ENCODE measurements around the gene UBE2QL1. TPM values are rescaled to one million over a fixed set of nuclear protein-coding genes. Genes with fewer than 3 reads are reported as not detected.

The UBE2QL1 gene
- total RNA-seq, 3 donors from 2014 or later, result 0.44 to 1.8 (median 1.6) TPM

GRCh38 chr5:6543346-6543730 is 94.7 kb downstream of the UBE2QL1 start:
- TF ChIP-seq POLR2A (IDR thresholded peaks at IDR 0.05) (no peak), POLR2AphosphoS5 (IDR thresholded peaks at IDR 0.05) (no peak), CTCF (IDR thresholded peaks at IDR 0.05) (no peak)

GRCh38 chr5:6543830-6544560 is 95.3 kb downstream of the UBE2QL1 start:
- intact Hi-C loops (cut with DNase I; ENCODE audit: low total_unique reads), result no loop called here
- DNase-seq (ENCODE audit: low spot score in 2 of 2), result no peak
- H3K4me3 ChIP-seq, result no peak overlapping the region
- no peaks in the 10 kb centered on the region for H3K36me3 ChIP-seq
- H3K4me1 ChIP-seq, result no peaks in the 10 kb centered on the region
- TF ChIP-seq POLR2AphosphoS5 (IDR thresholded peaks at IDR 0.05) (no peak), CTCF (IDR thresholded peaks at IDR 0.05) (no peak), POLR2A (IDR thresholded peaks at IDR 0.05) (no peak)
- H3K27me3 ChIP-seq, result no peaks in the 10 kb centered on the region
- H3K27ac ChIP-seq, result no peak overlapping the region
- H3K9me3 ChIP-seq, result no peaks in the 10 kb centered on the region

More at GRCh38 chr5:6543346-6543730, 94.7 kb downstream of the UBE2QL1 start:
- H3K27me3 ChIP-seq, result no peaks in the 10 kb centered on the region
- DNase-seq (ENCODE audit: low spot score in 2 of 2), result no peak
- intact Hi-C loops (cut with DNase I; ENCODE audit: low total_unique reads), result no loop called here
- no peak overlapping the region for H3K4me3 ChIP-seq
- H3K9me3 ChIP-seq, result no peaks in the 10 kb centered on the region
- no peaks in the 10 kb centered on the region for H3K4me1 ChIP-seq
- no peak overlapping the region for H3K27ac ChIP-seq
- H3K36me3 ChIP-seq, result no peaks in the 10 kb centered on the region

Other genes with a start within 250 kb of the UBE2QL1 start
- gene MED10, start 70.3 kb upstream of the UBE2QL1 start, total RNA-seq, result 10 to 100 TPM; 25.6 to 29.9 (median 25.9) TPM
- gene NSUN2, start 184.2 kb downstream of the UBE2QL1 start, total RNA-seq, result 10 to 100 TPM; 36.8 to 58.7 (median 55.6) TPM
- 10 to 100 TPM in 1 of 3 donors, 1 to 10 TPM in 2; 3.6 to 10.6 (median 7.0) TPM for gene SRD5A1, start 184.6 kb downstream of the UBE2QL1 start, total RNA-seq